CD4-positive, alpha-beta T cell (primary cell): ENCODE data around the gene FUZ. TPM values are rescaled to one million over a fixed set of nuclear protein-coding genes. Genes with fewer than 3 reads are reported as not detected.

ENCODE experiments used
- ATAC-seq: fragments of 200-7000 bp; cut with Tn5 transposase; one replicate; pipeline ENCODE4 v1.10.0; 2022; ENCODE audit warnings: mild to moderate bottlenecking; ENCODE audit not compliant: poor library complexity
- CTCF ChIA-PET: fragments of 350-600 bp; sonication (Branson Sonifier 250); formaldehyde crosslinking; loops from one replicate; lab custom pipeline; 2021; ENCODE audit warnings: antibody characterized with exemption, inconsistent platforms; lab: Charles Lee
- POLR2A ChIA-PET: fragments of 350-600 bp; sonication (Branson Sonifier 250); formaldehyde crosslinking; loops from one replicate; lab custom pipeline; 2021; ENCODE audit warnings: antibody characterized with exemption, inconsistent platforms; lab: Charles Lee
- DNase-seq, 14 experiments: peaks; one replicate each; pipeline ENCODE4 v3.0.0-alpha.2; 2013 to 2020; ENCODE audit warnings: mixed read lengths in 2 of 14
- H3K27ac ChIP-seq, 2 donors: one replicate each; pipeline versions ENCODE4 v1.5.1 to v1.7.0; 2013; ENCODE audit warnings: low read length in 2 of 2, low read depth in 1 of 2, mild to moderate bottlenecking in 1 of 2
- H3K27me3 ChIP-seq, 2 experiments: 1 replicate in 1 of 2; 2 replicates in 1 of 2; pipeline versions ENCODE4 v1.6.1 to v1.7.0; 2013; ENCODE audit warnings: low read length in 2 of 2, control low read depth in 1 of 2, mild to moderate bottlenecking in 1 of 2, moderate library complexity in 1 of 2; ENCODE audit not compliant: insufficient read depth in 2 of 2, control insufficient read depth in 1 of 2
- H3K36me3 ChIP-seq: one replicate; pipeline ENCODE4 v1.6.1; 2013; ENCODE audit warnings: low read length, control low read depth; ENCODE audit not compliant: insufficient read depth
- H3K4me1 ChIP-seq: one replicate; pipeline ENCODE4 v1.6.1; 2013; ENCODE audit warnings: low read length, control low read depth; ENCODE audit not compliant: insufficient read depth
- H3K4me3 ChIP-seq: one replicate; pipeline ENCODE4 v1.5.1; 2013; ENCODE audit warnings: mild to moderate bottlenecking, low read length, moderate library complexity
- H3K9me3 ChIP-seq, 2 experiments: 1 replicate in 1 of 2; 2 replicates in 1 of 2; pipeline versions ENCODE4 v1.6.1 to v1.7.0; 2013; ENCODE audit warnings: low read length in 2 of 2, mild to moderate bottlenecking in 2 of 2, control low read depth in 1 of 2, moderate library complexity in 1 of 2; ENCODE audit not compliant: control insufficient read depth in 1 of 2, insufficient read depth in 1 of 2
- H3K27ac Mint-ChIP-seq: one replicate; pipeline ENCODE4 v1.8.0; 2020; ENCODE audit warnings: mixed read lengths
- H3K27me3 Mint-ChIP-seq: one replicate; pipeline ENCODE4 v1.8.0; 2021; ENCODE audit warnings: mixed read lengths
- H3K36me3 Mint-ChIP-seq: one replicate; pipeline ENCODE4 v1.8.0; 2021; ENCODE audit warnings: low read depth, mixed read lengths
- H3K4me1 Mint-ChIP-seq: one replicate; pipeline ENCODE4 v1.8.0; 2021; ENCODE audit warnings: low read depth, mixed read lengths
- H3K4me3 Mint-ChIP-seq: one replicate; pipeline ENCODE4 v1.8.0; 2020; ENCODE audit warnings: mild to moderate bottlenecking, mixed read lengths
- H3K9me3 Mint-ChIP-seq: one replicate; pipeline ENCODE4 v1.8.0; 2020; ENCODE audit warnings: mixed read lengths
- intact Hi-C, 2 experiments: fragments of 100-400 bp; cut with DNase I in 1 of 2; cut with micrococcal nuclease in 1 of 2; formaldehyde crosslinking; loops; one replicate each; pipeline versions ENCODE4 v1.15.1 to v1.9.0; 2023 to 2025; cut with DNase I, micrococcal nuclease
- total RNA-seq, 174 experiments: library from RNA in 2 of 174; stranded (reverse) in 2 of 174; gene quantifications; one replicate each; pipeline ENCODE4 v1.2.3 and lab custom pipeline; 2021 to 2026
- TF ChIP-seq, protein P1 (sequence below): fragments of 200-600 bp; IDR thresholded peaks from one replicate; pipeline ENCODE4 v1.8.0; 2022; ENCODE audit warnings: antibody characterized with exemption, mild to moderate bottlenecking

Gene FUZ
- total RNA-seq, 2 experiments from 2014 or later, result 14.9 to 15.2 TPM

DNA sequence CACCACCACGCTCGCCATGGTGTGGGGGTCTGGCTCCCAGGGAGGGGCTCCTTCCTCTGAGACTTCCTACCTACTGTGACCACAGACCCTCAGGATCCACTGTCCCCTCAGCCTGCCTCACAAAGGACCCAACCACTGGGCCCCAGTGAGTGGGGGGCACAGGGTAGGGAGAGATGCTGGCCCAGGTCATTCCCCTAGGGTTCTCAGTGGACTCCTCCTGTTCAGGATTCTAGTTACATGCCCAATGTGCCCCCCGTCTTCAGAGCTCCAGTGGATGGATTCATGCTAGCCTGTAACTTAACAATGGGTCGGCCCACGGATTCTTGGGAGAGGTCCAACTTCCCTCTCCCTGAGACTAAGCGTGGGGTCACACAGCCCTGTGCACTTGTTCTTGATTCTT is 49.9 kb downstream of the FUZ start, which contains the start of gene TSKS:
Gene TSKS (minus strand): TSS at position 77 of the 400 bp plus-strand sequence. CDS start 59 bp downstream, at position 18.
- peaks cover 25% of the 10 kb centered on the region for H3K4me1 Mint-ChIP-seq
- no peaks in the 10 kb centered on the region for H3K27me3 Mint-ChIP-seq

DNA sequence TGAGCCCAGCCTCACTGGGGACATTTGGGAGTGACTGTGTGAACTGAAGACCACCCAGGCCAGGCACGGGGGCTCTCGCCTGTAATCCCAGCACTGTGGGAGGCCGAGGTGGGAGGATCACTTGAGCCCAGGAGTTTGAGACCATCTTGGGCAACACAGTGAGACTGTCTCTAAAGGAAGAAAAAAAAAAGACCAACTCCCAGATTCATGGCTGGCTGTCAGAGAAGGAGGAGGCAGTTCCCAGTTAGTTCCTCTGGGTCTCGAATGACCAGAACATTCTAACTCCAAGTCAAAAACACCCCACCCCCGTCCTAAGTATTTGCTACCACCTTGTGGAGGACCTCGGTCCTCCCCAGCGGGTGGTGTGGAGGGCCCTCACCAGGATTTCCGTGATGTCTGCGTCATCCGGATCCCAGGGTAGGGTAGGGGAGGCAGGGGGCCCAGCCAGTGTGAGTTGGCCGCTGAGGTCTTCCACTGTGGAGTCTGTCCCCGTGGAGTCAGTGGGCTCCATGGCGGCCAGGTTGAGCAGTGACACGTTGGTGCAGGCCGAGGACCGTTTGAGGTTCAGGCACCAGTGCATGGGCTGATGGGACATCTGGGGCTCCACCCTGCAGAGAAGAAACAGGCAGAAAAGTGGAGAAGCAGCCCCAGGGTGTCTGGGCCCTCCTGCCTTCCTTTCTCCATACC is 51.3 kb downstream of the FUZ start:
- ChIA-PET POLR2A (interaction anchor here (1.2 kb wide), 1 partner anchor 44 kb away, joined by 3 read pairs; no protein-coding TSS in a partner anchor), CTCF (no interaction called here)
- Mint-ChIP-seq H3K4me1 (peaks cover 13% of the 10 kb centered on the region), H3K9me3 (no peaks in the 10 kb centered on the region), H3K4me3 (peak overlapping the region; percentile 63), H3K36me3 (peaks cover 4% of the 10 kb centered on the region), H3K27me3 (no peaks in the 10 kb centered on the region), H3K27ac (peak overlapping the region; percentile 80)
- intact Hi-C loops, result no loop called here
- H3K27me3 ChIP-seq, result no peaks in the 10 kb centered on the region
- peak in 6 of 14 experiments; percentile 4 to 70 (median 28) for DNase-seq
- peaks cover 14% of the 10 kb centered on the region for H3K4me1 ChIP-seq
- peak overlapping the region; percentile 25 for H3K4me3 ChIP-seq
- H3K36me3 ChIP-seq, result no peaks in the 10 kb centered on the region
- peaks cover 0 to 1% of the 10 kb centered on the region in 2 experiments for H3K9me3 ChIP-seq
- TF ChIP-seq, protein P1, sequence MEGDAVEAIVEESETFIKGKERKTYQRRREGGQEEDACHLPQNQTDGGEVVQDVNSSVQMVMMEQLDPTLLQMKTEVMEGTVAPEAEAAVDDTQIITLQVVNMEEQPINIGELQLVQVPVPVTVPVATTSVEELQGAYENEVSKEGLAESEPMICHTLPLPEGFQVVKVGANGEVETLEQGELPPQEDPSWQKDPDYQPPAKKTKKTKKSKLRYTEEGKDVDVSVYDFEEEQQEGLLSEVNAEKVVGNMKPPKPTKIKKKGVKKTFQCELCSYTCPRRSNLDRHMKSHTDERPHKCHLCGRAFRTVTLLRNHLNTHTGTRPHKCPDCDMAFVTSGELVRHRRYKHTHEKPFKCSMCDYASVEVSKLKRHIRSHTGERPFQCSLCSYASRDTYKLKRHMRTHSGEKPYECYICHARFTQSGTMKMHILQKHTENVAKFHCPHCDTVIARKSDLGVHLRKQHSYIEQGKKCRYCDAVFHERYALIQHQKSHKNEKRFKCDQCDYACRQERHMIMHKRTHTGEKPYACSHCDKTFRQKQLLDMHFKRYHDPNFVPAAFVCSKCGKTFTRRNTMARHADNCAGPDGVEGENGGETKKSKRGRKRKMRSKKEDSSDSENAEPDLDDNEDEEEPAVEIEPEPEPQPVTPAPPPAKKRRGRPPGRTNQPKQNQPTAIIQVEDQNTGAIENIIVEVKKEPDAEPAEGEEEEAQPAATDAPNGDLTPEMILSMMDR, result no peak
- ATAC-seq, result no peak
- peak overlapping the region in 1 of 2 donors; percentile 65 for H3K27ac ChIP-seq

More for the DNA sequence above, 49.9 kb downstream of the FUZ start, which contains the start of gene TSKS:
- ChIA-PET POLR2A (no interaction called here), CTCF (interaction anchor here (0.7 kb wide), 1 partner anchor 46 kb away, joined by 3 read pairs; no protein-coding TSS in a partner anchor)
- Mint-ChIP-seq H3K9me3 (no peaks in the 10 kb centered on the region), H3K27ac (peak within 1 kb of the TSS; percentile 80), H3K4me3 (peak within 1 kb of the TSS; percentile 68), H3K36me3 (peaks cover 11% of the 10 kb centered on the region)
- H3K4me3 ChIP-seq, result no peak within 1 kb of the TSS
- intact Hi-C loops, result no loop called here
- no peaks in the 10 kb centered on the region for H3K27me3 ChIP-seq
- H3K27ac ChIP-seq, result peak within 1 kb of the TSS in 1 of 2 donors; percentile 65
- no peaks in the 10 kb centered on the region for H3K36me3 ChIP-seq
- TF ChIP-seq, protein P1, result no peak
- ATAC-seq, result no peak
- DNase-seq, result no peak
- peaks cover 27% of the 10 kb centered on the region for H3K4me1 ChIP-seq
- no peaks in the 10 kb centered on the region for H3K9me3 ChIP-seq

DNA sequence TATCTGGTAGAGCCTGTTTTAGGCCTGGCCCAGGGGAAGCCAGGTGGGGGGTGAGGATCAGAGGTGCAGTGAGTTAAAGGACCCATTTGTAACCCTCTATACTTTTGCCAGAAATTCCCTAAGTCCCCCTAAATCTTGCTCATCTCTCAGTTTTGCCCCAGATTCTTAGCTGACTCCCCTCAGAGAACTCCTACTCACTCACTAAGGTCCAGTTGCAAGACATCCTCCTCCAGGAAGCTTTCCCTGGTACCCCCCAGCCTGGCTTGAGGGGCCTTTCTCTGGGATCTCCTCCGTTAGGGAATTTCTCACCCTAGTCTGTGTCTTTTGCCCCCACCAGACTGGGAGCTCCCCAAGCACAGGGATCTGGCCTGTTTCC is 51.9 kb downstream of the FUZ start:
- ChIA-PET POLR2A (interaction anchor here (1.2 kb wide), 1 partner anchor 44 kb away, joined by 3 read pairs; no protein-coding TSS in a partner anchor), CTCF (no interaction called here)
- no peak for DNase-seq

More for the DNA sequence above, 51.9 kb downstream of the FUZ start:
- ATAC-seq, result no peak
- Mint-ChIP-seq H3K36me3 (no peaks in the 10 kb centered on the region), H3K9me3 (no peaks in the 10 kb centered on the region), H3K4me3 (peak overlapping the region; percentile 63), H3K27me3 (no peaks in the 10 kb centered on the region), H3K4me1 (peaks cover 7% of the 10 kb centered on the region), H3K27ac (peak overlapping the region; percentile 80)
- no peaks in the 10 kb centered on the region for H3K36me3 ChIP-seq
- H3K4me3 ChIP-seq, result peak overlapping the region; percentile 25
- peaks cover 1 to 5% of the 10 kb centered on the region in 2 experiments for H3K9me3 ChIP-seq
- intact Hi-C loops, result no loop called here
- TF ChIP-seq, protein P1, result no peak
- H3K27ac ChIP-seq, result peak overlapping the region in 1 of 2 donors; percentile 65
- peaks cover 14% of the 10 kb centered on the region for H3K4me1 ChIP-seq
- no peaks in the 10 kb centered on the region for H3K27me3 ChIP-seq
